Ishikawa (cell line): Measurements from ENCODE around the gene ALAD.

ENCODE experiments used
- CEBPB ChIP-seq: IDR thresholded peaks from 2 replicates; pipeline ENCODE4 v1.6.1; 2012
- CREB1 ChIP-seq: IDR thresholded peaks from 2 replicates; pipeline ENCODE4 v1.6.1; 2012; ENCODE audit warnings: low read depth
- EGR1 ChIP-seq: IDR thresholded peaks from 2 replicates; pipeline ENCODE4 v1.6.1; 2012
- EP300 ChIP-seq: IDR thresholded peaks from 2 replicates; pipeline ENCODE4 v1.6.1; 2012; ENCODE audit warnings: borderline replicate concordance
- FOXM1 ChIP-seq: IDR thresholded peaks from 2 replicates; pipeline ENCODE4 v1.6.1; 2012; ENCODE audit warnings: low read depth, borderline replicate concordance
- MAX ChIP-seq: IDR thresholded peaks from 2 replicates; pipeline ENCODE4 v1.6.1; 2012
- NFIC ChIP-seq: IDR thresholded peaks from 2 replicates; pipeline ENCODE4 v1.6.1; 2012
- RAD21 ChIP-seq: IDR thresholded peaks from 2 replicates; pipeline ENCODE4 v1.6.1; 2012; ENCODE audit warnings: low read depth
- TAF1 ChIP-seq: IDR thresholded peaks from 2 replicates; pipeline ENCODE4 v1.6.1; 2012; ENCODE audit warnings: low read depth, mild to moderate bottlenecking
- TCF12 ChIP-seq: IDR thresholded peaks from 2 replicates; pipeline ENCODE4 v1.6.1; 2012; ENCODE audit warnings: low read depth
- TEAD4 ChIP-seq: IDR thresholded peaks from 2 replicates; pipeline ENCODE4 v1.6.1; 2012
- YY1 ChIP-seq: IDR thresholded peaks from 2 replicates; pipeline ENCODE4 v1.6.1; 2012; ENCODE audit warnings: low read depth
- ZBTB7A ChIP-seq: IDR thresholded peaks from 2 replicates; pipeline ENCODE4 v1.6.1; 2012; ENCODE audit warnings: low read depth
- TF ChIP-seq, protein P1 (sequence below): IDR thresholded peaks from 2 replicates; pipeline ENCODE4 v1.6.1; 2012
- TF ChIP-seq, protein P2 (sequence below): IDR thresholded peaks from 2 replicates; pipeline ENCODE4 v1.6.1; 2012; ENCODE audit warnings: low read depth, mild to moderate bottlenecking

The ALAD gene

DNA sequence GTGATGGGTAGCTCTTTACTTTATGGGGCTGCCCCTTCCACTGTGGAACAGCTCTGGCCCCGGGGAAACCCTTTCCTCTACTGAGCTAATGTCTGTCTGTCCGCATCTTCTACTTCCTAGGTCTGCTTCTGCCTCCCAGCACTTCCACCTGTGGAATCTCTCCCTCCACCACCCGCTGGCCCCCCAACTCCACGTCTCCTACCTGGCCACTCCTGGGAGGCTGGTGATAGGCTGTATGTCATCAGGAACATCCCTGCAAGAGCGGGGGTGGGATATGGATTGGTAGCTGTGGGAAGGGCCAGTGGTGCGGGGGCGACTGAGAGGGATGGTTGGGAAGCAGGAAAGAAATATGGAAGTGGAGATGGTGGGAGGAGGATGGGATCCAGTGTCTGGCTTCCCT lies 9.2 kb downstream of the ALAD start:
- TF ChIP-seq FOXM1 = no peak
- no peak for TF ChIP-seq CEBPB
- TF ChIP-seq, protein P1, sequence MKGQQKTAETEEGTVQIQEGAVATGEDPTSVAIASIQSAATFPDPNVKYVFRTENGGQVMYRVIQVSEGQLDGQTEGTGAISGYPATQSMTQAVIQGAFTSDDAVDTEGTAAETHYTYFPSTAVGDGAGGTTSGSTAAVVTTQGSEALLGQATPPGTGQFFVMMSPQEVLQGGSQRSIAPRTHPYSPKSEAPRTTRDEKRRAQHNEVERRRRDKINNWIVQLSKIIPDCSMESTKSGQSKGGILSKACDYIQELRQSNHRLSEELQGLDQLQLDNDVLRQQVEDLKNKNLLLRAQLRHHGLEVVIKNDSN = no peak
- no peak for TF ChIP-seq NFIC
- TF ChIP-seq, protein P2, sequence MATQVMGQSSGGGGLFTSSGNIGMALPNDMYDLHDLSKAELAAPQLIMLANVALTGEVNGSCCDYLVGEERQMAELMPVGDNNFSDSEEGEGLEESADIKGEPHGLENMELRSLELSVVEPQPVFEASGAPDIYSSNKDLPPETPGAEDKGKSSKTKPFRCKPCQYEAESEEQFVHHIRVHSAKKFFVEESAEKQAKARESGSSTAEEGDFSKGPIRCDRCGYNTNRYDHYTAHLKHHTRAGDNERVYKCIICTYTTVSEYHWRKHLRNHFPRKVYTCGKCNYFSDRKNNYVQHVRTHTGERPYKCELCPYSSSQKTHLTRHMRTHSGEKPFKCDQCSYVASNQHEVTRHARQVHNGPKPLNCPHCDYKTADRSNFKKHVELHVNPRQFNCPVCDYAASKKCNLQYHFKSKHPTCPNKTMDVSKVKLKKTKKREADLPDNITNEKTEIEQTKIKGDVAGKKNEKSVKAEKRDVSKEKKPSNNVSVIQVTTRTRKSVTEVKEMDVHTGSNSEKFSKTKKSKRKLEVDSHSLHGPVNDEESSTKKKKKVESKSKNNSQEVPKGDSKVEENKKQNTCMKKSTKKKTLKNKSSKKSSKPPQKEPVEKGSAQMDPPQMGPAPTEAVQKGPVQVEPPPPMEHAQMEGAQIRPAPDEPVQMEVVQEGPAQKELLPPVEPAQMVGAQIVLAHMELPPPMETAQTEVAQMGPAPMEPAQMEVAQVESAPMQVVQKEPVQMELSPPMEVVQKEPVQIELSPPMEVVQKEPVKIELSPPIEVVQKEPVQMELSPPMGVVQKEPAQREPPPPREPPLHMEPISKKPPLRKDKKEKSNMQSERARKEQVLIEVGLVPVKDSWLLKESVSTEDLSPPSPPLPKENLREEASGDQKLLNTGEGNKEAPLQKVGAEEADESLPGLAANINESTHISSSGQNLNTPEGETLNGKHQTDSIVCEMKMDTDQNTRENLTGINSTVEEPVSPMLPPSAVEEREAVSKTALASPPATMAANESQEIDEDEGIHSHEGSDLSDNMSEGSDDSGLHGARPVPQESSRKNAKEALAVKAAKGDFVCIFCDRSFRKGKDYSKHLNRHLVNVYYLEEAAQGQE = no peak
- TF ChIP-seq CREB1 = no peak
- no peak for TF ChIP-seq YY1
- no peak for TF ChIP-seq ZBTB7A
- no peak for TF ChIP-seq TEAD4
- no peak for TF ChIP-seq EP300
- no peak for TF ChIP-seq TAF1
- TF ChIP-seq MAX = no peak
- no peak for TF ChIP-seq TCF12
- TF ChIP-seq RAD21 = no peak
- TF ChIP-seq EGR1 = no peak

DNA sequence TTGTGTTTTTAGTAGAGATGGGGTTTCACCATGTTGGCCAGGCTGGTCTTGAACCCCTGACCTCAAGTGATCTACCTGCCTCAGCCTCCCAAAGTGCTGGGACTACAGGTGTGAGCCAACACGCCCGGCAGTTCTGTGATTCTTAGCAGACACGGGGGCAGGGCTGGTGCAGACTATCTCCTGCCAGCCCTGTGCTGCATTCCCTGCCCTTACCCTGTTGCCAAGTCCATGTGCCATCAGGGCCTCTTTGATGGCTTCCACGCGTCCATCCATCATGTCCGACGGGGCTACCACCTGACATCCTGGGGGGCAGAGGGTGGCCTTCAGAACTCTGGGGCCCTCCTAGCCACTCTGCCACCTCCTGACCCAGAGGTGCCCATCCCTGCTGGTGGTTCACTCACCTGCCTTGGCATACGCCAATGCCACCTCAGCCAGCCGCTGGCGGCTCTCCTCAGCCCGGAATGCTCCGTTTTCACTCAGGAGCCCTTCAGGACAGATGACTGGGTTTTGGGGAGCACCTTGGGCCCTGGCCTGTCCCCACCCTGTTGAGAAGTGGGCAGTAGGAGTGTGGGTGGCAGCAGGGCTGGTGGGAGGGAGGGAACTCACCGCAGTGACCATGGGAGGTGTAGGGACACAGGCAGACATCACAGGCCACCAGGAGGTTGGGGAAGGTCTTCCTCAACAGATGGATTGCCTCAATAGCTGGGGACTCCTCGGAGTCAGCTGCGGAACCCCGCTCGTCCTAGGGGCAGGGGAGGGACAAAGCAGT lies 10.7 kb downstream of the ALAD start:
- TF ChIP-seq, protein P2 = no peak
- TF ChIP-seq TAF1 (no peak), CEBPB (no peak), NFIC (no peak), YY1 (no peak), EGR1 (no peak), FOXM1 (no peak), CREB1 (no peak), RAD21 (no peak), TCF12 (no peak), EP300 (no peak), ZBTB7A (no peak), TEAD4 (no peak), MAX (no peak)
- TF ChIP-seq, protein P1 = no peak

DNA sequence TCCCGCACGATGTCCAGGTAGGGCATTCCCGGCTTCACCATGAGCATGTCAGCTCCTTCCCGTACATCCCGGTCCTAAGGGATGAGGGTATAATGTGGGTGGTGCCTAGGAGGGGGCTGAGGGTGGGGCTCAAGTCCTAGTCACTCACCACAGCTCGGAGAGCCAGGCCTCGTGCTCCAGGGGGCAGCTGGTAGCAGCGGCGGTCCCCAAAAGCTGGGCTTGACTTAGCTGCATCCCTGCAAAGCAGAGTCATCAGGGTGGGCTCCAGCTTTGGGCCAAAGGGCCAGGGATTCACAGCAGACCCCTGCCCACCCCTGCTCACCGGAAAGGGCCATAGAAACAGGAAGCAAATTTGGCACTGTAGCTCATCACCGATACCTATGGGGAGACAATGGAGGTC lies 11.6 kb downstream of the ALAD start:
- no peak for TF ChIP-seq TAF1
- TF ChIP-seq, protein P2 = no peak
- no peak for TF ChIP-seq RAD21
- no peak for TF ChIP-seq TCF12
- TF ChIP-seq EGR1 = no peak
- no peak for TF ChIP-seq ZBTB7A
- no peak for TF ChIP-seq FOXM1
- TF ChIP-seq, protein P1 = no peak
- TF ChIP-seq NFIC = no peak
- no peak for TF ChIP-seq MAX
- no peak for TF ChIP-seq YY1
- no peak for TF ChIP-seq CEBPB
- TF ChIP-seq CREB1 = no peak
- no peak for TF ChIP-seq EP300
- TF ChIP-seq TEAD4 = no peak
